ENCODE data around the gene HDAC4. TPM values are rescaled to one million over a fixed set of nuclear protein-coding genes. Genes with fewer than 3 reads are reported as not detected.

Gene HDAC4
- total and polyA plus RNA-seq, 2 donors from 2014 or later, result 2.2 to 56.8 TPM

DNA sequence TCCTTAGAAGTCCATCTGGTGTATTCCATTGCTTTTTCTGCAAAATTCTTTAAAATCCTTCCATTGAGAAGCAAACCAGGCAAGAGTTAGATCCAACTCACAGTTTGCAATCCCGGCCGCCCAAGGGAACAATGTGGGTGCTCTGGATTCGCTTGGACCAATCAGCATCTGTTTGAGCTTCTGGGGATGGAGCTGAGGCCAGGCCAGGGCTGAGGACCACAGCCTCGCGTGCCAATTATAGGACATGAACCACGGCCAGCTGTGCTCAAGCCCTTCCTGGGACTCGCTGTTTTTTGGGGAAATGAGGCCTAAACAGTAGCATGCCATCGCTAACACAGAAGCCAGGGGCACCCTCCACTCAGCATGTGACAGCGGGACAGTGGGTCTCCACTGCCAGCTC, 270.8 kb downstream of the HDAC4 start:
- Histone ChIP-seq H3K27me3 (ENCODE audit: control insufficient read depth, insufficient read depth, low read length) (no peaks in the 10 kb centered on the region), H3K9ac (ENCODE audit: low read length in 3 of 3) (no peak overlapping the region), H3K36me3 (ENCODE audit: control insufficient read depth in 2 of 3, insufficient read depth in 3 of 3, low read length in 3 of 3) (peaks cover 2 to 18% (median 15%) of the 10 kb centered on the region in 3 donors), H3K9me3 (ENCODE audit: control insufficient read depth in 2 of 3, insufficient read depth in 1 of 3, low read length in 3 of 3) (no peaks in the 10 kb centered on the region), H3K27ac (ENCODE audit: low read depth in 2 of 2, low read length in 2 of 2) (no peak overlapping the region), H3K4me3 (ENCODE audit: low read length in 3 of 3) (no peak overlapping the region), H3K4me1 (ENCODE audit: control insufficient read depth in 2 of 3, insufficient read depth in 2 of 3, low read depth in 1 of 3, low read length in 3 of 3) (no peaks in the 10 kb centered on the region)
- FAIRE-seq (no peak), DNase-seq (no peak)
- TF ChIP-seq, protein P1, sequence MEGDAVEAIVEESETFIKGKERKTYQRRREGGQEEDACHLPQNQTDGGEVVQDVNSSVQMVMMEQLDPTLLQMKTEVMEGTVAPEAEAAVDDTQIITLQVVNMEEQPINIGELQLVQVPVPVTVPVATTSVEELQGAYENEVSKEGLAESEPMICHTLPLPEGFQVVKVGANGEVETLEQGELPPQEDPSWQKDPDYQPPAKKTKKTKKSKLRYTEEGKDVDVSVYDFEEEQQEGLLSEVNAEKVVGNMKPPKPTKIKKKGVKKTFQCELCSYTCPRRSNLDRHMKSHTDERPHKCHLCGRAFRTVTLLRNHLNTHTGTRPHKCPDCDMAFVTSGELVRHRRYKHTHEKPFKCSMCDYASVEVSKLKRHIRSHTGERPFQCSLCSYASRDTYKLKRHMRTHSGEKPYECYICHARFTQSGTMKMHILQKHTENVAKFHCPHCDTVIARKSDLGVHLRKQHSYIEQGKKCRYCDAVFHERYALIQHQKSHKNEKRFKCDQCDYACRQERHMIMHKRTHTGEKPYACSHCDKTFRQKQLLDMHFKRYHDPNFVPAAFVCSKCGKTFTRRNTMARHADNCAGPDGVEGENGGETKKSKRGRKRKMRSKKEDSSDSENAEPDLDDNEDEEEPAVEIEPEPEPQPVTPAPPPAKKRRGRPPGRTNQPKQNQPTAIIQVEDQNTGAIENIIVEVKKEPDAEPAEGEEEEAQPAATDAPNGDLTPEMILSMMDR (IDR thresholded peaks at IDR 0.05; ENCODE audit: borderline replicate concordance, extremely low read depth, insufficient read depth), result no peak
- intact Hi-C loops (cut with DNase I), result no loop called here

DNA sequence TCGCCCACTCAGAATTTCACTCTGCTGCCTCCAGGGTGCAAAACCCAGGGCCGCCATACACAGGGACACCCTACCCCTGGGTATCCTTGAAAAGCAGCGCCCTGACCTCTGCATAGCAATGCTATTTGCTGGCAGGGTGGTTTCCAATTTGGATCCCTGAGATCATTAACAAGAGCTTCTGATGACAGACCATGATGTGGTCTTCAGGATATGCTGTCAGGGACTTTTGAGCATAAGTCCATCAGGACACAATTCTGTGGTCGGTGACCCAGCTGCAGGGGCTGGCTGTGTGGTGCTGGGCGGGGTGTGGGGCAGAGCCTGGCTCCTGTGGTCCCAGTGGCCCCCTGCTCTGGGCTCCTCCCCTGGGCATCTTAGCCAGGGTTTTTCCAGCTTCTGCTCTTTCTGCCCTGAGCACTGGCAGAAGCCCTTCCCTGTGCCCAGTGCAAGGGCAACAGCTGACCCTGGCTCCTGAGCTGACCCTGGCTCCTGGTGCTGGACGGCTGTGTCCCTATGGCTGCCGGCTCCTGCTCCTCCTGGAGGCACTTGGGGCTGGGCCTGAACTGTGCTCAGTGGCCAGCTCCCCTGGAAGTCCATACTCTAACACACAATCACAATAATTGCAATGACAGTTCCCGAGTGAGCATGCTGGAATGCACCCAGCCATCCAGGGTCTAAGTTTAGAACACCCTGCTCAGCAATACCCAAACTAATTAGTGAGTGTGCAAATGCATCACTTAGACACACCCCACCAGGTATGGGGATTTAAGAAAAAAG, 271.5 kb downstream of the HDAC4 start:
- Histone ChIP-seq H3K4me1 (ENCODE audit: control insufficient read depth in 2 of 3, insufficient read depth in 2 of 3, low read depth in 1 of 3, low read length in 3 of 3) (no peaks in the 10 kb centered on the region), H3K9me3 (ENCODE audit: control insufficient read depth in 2 of 3, insufficient read depth in 1 of 3, low read length in 3 of 3) (no peaks in the 10 kb centered on the region), H3K36me3 (ENCODE audit: control insufficient read depth in 2 of 3, insufficient read depth in 3 of 3, low read length in 3 of 3) (peaks cover 2 to 22% (median 21%) of the 10 kb centered on the region in 3 donors), H3K27ac (ENCODE audit: low read depth in 2 of 2, low read length in 2 of 2) (no peak overlapping the region), H3K9ac (ENCODE audit: low read length in 3 of 3) (no peak overlapping the region), H3K27me3 (ENCODE audit: control insufficient read depth, insufficient read depth, low read length) (no peaks in the 10 kb centered on the region), H3K4me3 (ENCODE audit: low read length in 3 of 3) (no peak overlapping the region)
- intact Hi-C loops (cut with DNase I), result no loop called here
- TF ChIP-seq, protein P1 (IDR thresholded peaks at IDR 0.05; ENCODE audit: borderline replicate concordance, extremely low read depth, insufficient read depth), result no peak
- DNase-seq, result no peak
- FAIRE-seq, result no peak

DNA sequence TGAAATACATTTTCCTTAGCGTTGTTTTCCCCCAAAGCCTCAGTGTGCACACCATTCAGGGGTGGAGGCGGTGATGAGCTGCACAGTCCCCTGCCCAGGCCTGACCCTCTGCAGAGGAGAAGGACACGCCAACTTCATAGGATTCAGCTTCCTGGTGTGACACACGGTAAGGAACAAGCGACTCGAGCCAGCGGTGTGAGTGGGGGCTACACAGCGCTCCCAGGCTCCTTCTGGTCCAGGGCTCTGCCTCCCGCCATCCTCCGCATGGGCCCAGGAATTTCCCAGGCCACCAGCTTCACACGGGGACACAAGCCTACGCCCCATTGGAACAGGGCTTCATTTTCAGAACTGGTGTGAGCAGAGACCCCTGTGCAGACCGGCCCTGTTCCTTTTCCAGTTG, 272.1 kb downstream of the HDAC4 start:
- H3K9ac ChIP-seq (ENCODE audit: low read length in 3 of 3), result no peak overlapping the region
- H3K27ac ChIP-seq (ENCODE audit: low read depth in 2 of 2, low read length in 2 of 2), result no peak overlapping the region
- peaks cover 2 to 22% (median 18%) of the 10 kb centered on the region in 3 donors for H3K36me3 ChIP-seq (ENCODE audit: control insufficient read depth in 2 of 3, insufficient read depth in 3 of 3, low read length in 3 of 3)
- no peak overlapping the region for H3K4me3 ChIP-seq (ENCODE audit: low read length in 3 of 3)
- H3K9me3 ChIP-seq (ENCODE audit: control insufficient read depth in 2 of 3, insufficient read depth in 1 of 3, low read length in 3 of 3), result no peaks in the 10 kb centered on the region
- no peaks in the 10 kb centered on the region for H3K27me3 ChIP-seq (ENCODE audit: control insufficient read depth, insufficient read depth, low read length)
- intact Hi-C loops (cut with DNase I), result no loop called here
- TF ChIP-seq, protein P1 (IDR thresholded peaks at IDR 0.05; ENCODE audit: borderline replicate concordance, extremely low read depth, insufficient read depth), result no peak
- H3K4me1 ChIP-seq (ENCODE audit: control insufficient read depth in 2 of 3, insufficient read depth in 2 of 3, low read depth in 1 of 3, low read length in 3 of 3), result no peaks in the 10 kb centered on the region
- no peak for FAIRE-seq
- no peak for DNase-seq
